NCI-H2107 (cell line): ENCODE measurements around the gene PTPRT.

Experiments
- DNase-seq: peaks from one replicate; lab custom pipeline; 2025; lab: John Stamatoyannopoulos, UW

The PTPRT gene

DNA sequence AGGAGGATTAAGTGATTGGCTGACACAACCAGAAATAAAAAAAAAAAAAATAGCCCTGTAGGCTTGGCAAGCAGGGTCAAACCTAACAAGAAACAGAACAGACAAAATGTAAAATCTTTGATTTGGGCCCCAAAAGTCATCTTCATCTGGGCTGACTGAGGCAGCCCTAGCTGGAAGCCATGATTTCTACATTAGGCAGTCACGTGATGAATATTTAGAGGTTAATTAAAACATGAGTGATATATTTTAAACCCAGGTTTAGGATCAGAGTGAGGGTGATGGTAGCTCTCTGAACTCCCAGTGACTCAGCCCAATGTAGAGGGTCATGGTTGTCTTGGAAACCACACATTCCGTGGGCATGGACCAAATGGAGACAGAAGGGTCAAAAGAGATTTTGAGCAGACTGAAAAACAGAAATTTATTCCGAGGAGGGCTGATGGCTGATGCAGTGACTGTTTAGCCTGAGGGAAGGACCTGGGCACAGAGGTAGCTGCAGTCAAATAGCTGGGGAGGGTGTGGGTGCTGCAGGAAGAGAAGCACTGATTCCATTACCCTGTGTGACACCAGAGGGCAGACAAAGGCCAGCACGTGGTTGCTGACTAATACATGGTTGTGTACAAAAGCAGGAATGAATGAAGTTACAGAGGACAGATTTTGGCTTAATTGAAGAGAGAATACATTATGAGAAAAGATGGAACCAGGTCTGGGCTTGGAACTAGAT is 998.4 kb downstream of the PTPRT start:
- DNase-seq, result no peak

- DNase-seq, result no peak
These were observed 999.6 kb downstream of the PTPRT start for GRCh38 chr20:42190084-42190483.

- DNase-seq, result no peak
These were observed 1003.4 kb downstream of the PTPRT start for GRCh38 chr20:42186337-42186736.

GRCh38 chr20:42183147-42183546 is 1006.6 kb downstream of the PTPRT start:
- no peak for DNase-seq

DNA sequence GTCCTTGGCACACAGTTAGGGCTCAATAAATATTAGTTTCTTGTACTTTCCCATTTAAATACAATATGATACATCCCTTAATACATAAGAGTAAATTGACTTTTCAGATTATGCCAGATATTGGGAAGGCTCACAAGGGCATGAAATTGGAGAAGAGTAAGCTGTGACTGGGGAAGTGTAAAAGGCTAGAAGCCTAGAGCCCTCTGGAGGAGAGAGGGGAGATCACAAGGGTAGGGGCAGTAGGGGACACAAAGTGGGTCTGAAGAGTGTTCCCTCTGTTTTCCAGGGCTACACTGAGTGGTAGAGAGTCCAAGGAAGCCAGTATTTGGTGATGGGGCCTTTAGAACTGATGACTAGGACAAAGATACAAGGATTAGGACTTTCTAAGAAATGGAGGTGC is 1008.6 kb downstream of the PTPRT start:
- no peak for DNase-seq

DNA sequence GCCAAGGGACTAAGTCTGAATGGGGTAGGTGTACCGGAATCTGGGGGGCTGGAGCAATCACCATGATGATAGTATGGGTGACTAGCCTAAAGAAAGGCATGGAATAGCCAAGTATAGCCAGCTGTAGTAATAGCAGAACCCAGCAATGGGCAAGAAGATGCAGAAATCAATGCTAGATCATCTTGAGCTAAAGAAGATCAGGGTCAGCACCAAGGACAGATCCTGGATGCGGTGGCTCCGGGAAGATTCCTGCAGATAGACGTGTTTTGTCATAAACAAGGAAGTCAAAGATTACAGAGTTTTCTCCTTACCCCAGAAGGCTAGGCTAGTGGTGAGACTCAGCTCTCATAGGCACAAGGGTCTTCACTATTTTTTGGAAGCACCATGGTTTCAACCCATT is 1009.9 kb downstream of the PTPRT start:
- DNase-seq, result no peak

DNA sequence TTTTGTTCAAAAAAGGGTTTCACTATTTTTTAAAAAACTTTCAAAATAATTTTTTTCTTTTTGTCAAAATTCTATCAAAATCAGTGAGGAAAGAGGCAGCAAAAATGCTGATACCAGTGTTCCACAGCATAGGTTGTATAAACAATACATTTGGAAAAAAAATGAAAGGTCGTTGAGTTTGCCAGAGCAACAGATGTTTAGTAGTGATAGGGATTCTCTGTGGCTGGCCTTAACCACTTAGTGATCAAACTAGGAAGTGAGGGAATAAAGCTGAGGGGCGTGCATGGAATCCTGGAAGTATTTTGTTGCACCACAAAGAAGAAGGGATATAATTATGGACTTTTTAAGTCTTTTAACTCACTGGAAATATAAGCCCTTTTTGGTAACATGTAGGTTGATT is 1016.3 kb downstream of the PTPRT start:
- DNase-seq, result no peak

DNA sequence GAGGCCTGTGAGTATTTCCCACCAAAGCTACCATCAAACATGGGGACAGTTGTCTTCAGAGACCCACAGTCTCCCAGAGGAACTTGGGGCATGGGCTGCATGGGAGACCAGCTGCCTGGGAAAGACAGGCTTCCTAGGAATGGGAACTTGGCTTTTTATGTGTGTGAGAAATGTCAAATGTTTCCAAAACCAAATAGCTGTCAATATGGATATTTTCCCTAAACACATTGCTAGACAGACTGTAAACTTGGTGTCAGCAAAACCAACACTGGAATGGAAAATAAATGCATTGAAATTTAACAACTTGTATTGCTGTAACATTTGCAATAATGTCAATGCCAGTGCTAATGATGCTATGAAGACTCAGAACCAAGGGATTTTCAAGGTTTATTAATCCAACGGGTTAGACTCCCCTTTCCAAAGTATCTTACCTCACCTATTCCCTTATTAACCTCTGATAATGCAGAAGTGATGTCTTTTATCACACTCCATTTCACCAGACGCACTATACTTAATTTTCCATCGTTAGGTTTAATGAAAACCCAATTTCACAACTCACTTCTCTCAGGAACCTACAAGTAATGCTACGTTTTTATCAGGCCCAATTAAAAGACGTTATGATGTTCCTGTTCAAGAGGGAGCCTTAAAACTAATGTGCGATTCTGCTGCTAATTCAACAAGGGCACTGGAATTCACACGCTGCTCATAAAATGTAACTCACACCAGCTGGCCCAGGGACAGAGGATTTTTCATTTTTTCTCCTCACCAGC is 1025.4 kb downstream of the PTPRT start:
- no peak for DNase-seq

DNA sequence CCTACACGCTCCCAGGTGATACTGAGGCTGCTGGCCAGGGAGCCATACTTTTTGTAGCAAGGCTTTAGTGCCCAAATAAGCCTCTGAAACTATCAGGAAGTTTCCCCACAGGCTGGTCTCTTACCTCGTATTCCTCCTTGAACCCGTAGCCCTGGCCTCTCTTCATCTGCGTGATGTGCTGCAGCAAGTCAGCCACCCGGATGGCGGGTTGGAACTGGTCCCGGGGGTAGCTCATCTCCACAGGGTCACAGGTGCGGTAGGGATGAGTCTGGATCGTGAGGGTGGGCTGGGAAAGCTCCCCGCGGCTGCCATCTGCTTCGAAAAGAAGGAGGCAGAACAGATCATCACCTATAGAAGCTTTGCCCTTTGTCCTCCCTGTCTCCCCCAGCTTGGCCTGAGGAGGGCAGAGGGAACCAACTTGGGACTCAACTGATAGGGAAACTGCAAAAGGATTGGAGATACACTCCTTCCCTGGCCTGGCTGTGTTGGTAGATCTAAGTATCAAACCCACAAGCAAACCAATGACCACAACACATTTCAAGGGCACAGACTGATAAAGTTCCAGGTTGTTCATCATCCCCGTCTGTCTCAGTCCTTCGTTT is 1028.4 kb downstream of the PTPRT start:
- DNase-seq, result no peak

DNA sequence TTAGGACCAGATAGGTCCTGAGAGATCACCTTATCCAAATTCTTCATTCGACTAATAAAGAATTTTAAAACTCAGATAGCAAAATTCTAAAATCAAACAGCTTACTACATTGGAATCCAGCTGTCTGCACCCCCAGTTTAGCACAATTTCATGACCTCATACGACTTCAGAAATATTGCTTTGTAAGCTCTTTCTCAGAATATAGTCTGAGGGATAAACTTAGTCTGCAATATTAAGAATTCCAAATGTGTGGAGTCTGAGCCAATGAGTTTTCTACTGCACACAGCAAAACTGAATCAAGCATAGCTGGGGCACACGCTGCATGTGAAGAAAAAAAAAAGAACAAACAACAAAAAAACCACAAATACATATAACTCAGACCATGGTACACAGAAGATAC is 1029.9 kb downstream of the PTPRT start:
- DNase-seq, result no peak

- no peak for DNase-seq
These were observed 1031.4 kb downstream of the PTPRT start for GRCh38 chr20:42158272-42158671.

GRCh38 chr20:42155586-42155985 is 1034.1 kb downstream of the PTPRT start:
- DNase-seq, result no peak

GRCh38 chr20:42152575-42152974 is 1037.1 kb downstream of the PTPRT start:
- no peak for DNase-seq

GRCh38 chr20:42150230-42150629 is 1039.5 kb downstream of the PTPRT start:
- DNase-seq, result no peak

- no peak for DNase-seq
These were observed 1051.0 kb downstream of the PTPRT start for GRCh38 chr20:42138729-42139128.

- no peak for DNase-seq
These were observed 1055.2 kb downstream of the PTPRT start for GRCh38 chr20:42134265-42135098.

GRCh38 chr20:42130810-42131596 is 1058.7 kb downstream of the PTPRT start:
- DNase-seq, result no peak

- DNase-seq, result no peak
These were observed 1064.3 kb downstream of the PTPRT start for GRCh38 chr20:42125426-42125825.

GRCh38 chr20:42123981-42124473 is 1065.7 kb downstream of the PTPRT start:
- DNase-seq, result no peak

DNA sequence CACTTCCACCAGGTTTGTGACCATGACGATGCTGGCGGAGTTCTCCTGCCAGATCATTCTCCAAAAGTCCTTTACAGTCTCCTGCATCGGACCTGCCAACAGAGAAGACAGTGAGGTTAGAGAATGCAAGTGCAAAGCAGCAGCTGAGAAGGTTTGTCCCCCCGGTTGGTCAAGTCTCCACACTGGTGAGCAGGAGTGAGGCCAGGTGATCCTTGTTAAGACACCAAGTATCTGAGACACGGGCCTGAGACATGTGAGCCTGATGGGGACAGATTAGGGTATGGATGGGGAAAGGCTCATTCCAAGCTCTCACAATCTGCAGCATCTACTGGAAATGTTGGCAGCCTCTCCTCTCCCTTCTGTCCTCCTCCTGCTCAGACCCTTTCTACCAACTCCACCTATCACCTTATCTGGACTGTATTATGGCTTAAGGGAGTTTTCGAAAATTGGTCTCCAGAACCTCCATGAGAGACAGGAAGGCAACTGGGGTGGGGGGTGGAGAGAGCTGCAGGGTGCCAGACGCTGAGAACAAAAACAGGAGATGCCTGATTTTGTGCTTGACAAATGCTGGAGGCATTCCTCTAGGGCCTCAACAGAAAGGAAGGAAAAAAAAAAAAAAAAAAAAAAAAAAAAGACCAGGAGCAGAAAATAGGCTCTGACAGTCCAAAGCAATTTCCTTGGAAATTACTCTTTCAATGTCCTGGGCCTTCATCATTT is 1071.1 kb downstream of the PTPRT start:
- DNase-seq, result no peak

GRCh38 chr20:42118001-42118400 is 1071.7 kb downstream of the PTPRT start:
- DNase-seq, result no peak
